Measurements from ENCODE around the gene RGS6.

Gene RGS6

DNA sequence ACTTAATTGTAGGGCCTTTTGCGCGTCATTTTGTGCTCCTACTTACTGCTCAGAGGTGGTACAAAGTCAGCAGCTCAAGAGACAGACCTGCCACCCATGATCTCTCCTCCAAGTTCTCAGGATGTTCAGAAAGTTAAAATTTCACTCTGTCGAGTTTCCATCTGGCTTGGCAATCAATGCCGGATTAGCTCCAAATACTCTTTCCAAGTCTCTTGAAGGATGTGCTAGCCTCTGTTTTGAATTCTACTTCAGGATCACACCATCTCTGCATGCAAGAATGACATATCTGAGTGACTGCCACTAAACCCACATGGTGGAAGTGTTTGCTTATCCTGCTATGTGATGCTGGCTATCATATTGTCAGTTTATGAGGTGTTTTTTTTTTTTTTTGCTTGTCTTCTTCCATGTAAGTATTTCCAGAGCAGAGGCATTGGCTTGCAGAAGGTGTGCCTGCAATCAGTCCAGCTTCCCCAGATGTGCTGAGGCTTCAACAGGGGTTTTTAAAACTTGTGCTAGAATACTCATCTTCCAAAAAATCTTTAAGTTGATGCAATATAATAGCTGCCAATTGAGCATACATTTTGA is 125.6 kb downstream of the RGS6 start:
- Histone ChIP-seq H3K4me3 (ENCODE audit: low read length) (no peak overlapping the region), H3K9me3 (ENCODE audit: control insufficient read depth, low read depth, low read length) (no peaks in the 10 kb centered on the region), H3K27ac (ENCODE audit: low read length) (no peak overlapping the region), H3K36me3 (ENCODE audit: control insufficient read depth, low read depth, low read length) (no peaks in the 10 kb centered on the region), H3K9ac (ENCODE audit: low read length) (no peak overlapping the region), H3K27me3 (ENCODE audit: control insufficient read depth, insufficient read depth, low read length) (no peaks in the 10 kb centered on the region), H3K4me1 (ENCODE audit: control insufficient read depth, low read depth, low read length) (no peaks in the 10 kb centered on the region)

DNA sequence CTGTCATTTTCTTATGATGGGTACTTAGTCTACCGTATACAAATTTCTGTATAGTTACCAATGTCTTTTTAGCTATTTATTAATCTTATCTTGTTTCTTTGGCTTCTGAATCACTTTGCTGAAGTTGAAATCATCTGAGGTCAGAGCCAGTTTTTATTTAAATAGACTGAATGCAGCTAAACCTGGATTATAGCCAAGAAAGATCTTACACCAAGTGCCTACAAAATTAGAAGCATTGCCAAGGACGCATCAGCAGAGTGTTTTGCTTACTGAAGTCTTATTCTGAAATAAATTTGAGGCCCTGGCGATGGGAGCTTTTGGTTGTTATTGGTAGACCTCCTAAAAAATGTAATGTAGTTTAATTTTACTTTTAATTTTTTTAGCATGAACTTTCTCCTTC is 128.2 kb downstream of the RGS6 start:
- Histone ChIP-seq H3K27ac (ENCODE audit: low read length) (no peak overlapping the region), H3K9me3 (ENCODE audit: control insufficient read depth, low read depth, low read length) (no peaks in the 10 kb centered on the region), H3K36me3 (ENCODE audit: control insufficient read depth, low read depth, low read length) (no peaks in the 10 kb centered on the region), H3K9ac (ENCODE audit: low read length) (no peak overlapping the region), H3K27me3 (ENCODE audit: control insufficient read depth, insufficient read depth, low read length) (no peaks in the 10 kb centered on the region), H3K4me3 (ENCODE audit: low read length) (no peak overlapping the region), H3K4me1 (ENCODE audit: control insufficient read depth, low read depth, low read length) (no peaks in the 10 kb centered on the region)

DNA sequence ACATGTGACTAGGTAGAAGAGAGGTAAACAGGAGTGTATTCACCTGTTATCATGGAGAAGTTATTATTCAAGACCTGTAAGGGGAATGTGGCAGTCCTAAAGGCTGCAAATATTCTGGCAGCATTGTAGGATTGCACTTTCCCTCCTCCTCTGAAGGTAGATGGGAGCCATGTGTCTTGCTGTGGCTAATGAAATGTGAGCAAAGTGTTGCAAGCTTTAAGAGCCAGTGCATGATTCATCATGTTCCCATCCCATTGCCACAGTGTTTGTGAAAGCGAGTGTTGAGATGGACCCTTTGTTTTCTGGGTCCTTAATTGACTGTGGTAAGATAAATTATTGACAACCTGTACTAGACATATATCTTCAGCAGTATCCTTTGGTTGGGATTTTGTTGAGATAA is 128.7 kb downstream of the RGS6 start:
- H3K4me1 ChIP-seq (ENCODE audit: control insufficient read depth, low read depth, low read length): no peaks in the 10 kb centered on the region
- H3K27me3 ChIP-seq (ENCODE audit: control insufficient read depth, insufficient read depth, low read length): no peaks in the 10 kb centered on the region
- no peaks in the 10 kb centered on the region for H3K9me3 ChIP-seq (ENCODE audit: control insufficient read depth, low read depth, low read length)
- H3K27ac ChIP-seq (ENCODE audit: low read length): no peak overlapping the region
- no peak overlapping the region for H3K4me3 ChIP-seq (ENCODE audit: low read length)
- no peaks in the 10 kb centered on the region for H3K36me3 ChIP-seq (ENCODE audit: control insufficient read depth, low read depth, low read length)
- H3K9ac ChIP-seq (ENCODE audit: low read length): no peak overlapping the region

DNA sequence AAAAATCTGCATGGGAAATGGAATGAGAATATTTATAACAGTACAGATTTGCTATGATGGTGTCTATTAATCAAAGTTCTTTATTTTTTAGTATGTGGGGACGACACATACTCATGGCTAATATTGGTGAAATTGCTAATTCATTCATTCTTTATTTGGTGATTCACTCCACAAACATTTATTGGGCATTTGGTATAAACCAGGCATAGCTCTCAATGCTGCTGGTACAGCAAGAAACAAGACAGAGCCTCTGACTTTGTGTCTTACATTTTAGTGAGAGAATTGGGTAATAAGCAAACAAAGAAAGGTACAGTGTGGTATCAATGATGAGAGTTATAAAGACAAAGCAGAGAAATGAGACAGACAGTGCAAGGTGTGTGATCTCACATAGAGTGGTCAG is 129.5 kb downstream of the RGS6 start:
- H3K27ac ChIP-seq (ENCODE audit: low read length): no peak overlapping the region
- no peaks in the 10 kb centered on the region for H3K9me3 ChIP-seq (ENCODE audit: control insufficient read depth, low read depth, low read length)
- H3K4me1 ChIP-seq (ENCODE audit: control insufficient read depth, low read depth, low read length): no peaks in the 10 kb centered on the region
- no peaks in the 10 kb centered on the region for H3K36me3 ChIP-seq (ENCODE audit: control insufficient read depth, low read depth, low read length)
- no peak overlapping the region for H3K4me3 ChIP-seq (ENCODE audit: low read length)
- no peaks in the 10 kb centered on the region for H3K27me3 ChIP-seq (ENCODE audit: control insufficient read depth, insufficient read depth, low read length)
- H3K9ac ChIP-seq (ENCODE audit: low read length): no peak overlapping the region

DNA sequence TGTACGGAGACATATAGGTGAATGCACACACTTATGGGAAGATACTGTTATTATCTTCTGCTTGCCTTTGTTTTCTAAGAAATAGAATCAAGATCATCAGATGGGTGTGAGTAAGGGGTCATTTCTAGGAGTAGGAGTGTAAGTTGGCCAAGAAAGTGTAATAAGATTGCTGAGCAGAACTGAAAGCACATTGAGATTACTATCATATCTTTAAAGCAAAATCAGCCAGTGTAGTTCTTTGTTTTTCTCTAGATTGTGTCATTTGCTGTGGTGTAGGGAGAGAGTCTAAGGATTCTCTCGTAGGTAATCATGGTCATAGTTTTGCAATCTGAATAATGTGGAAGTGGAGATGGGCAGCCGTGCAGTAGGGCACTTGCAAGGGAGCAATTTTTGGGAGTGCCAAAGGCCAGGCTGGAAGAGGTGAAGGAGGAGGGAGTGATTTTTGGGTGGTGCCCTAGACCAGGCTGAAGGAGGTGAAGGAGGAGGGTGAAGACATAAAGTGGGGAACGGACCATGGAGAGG is 131.6 kb downstream of the RGS6 start:
- no peak overlapping the region for H3K4me3 ChIP-seq (ENCODE audit: low read length)
- no peaks in the 10 kb centered on the region for H3K36me3 ChIP-seq (ENCODE audit: control insufficient read depth, low read depth, low read length)
- H3K9me3 ChIP-seq (ENCODE audit: control insufficient read depth, low read depth, low read length): no peaks in the 10 kb centered on the region
- H3K27ac ChIP-seq (ENCODE audit: low read length): no peak overlapping the region
- no peak overlapping the region for H3K9ac ChIP-seq (ENCODE audit: low read length)
- H3K27me3 ChIP-seq (ENCODE audit: control insufficient read depth, insufficient read depth, low read length): no peaks in the 10 kb centered on the region
- H3K4me1 ChIP-seq (ENCODE audit: control insufficient read depth, low read depth, low read length): no peaks in the 10 kb centered on the region

DNA sequence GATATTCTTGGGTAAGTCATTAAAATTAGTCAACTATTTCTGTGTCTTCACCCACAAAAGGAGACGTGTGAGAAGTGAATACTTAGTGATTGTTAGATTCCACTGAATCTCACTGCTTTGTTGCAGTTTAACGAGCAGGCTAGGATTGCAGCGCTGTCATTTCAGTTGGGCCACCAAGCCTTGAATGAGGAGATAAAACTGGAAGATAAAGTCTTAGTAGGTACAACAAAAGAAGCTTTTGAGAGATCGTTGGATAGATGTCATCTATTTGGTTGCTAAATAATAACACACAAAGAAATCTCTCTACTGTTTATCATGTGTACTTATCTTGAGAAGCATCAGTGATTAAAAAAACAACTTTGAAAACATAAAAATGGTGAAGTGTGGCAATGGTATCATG is 132.3 kb downstream of the RGS6 start:
- H3K4me1 ChIP-seq (ENCODE audit: control insufficient read depth, low read depth, low read length): no peaks in the 10 kb centered on the region
- no peaks in the 10 kb centered on the region for H3K27me3 ChIP-seq (ENCODE audit: control insufficient read depth, insufficient read depth, low read length)
- no peak overlapping the region for H3K9ac ChIP-seq (ENCODE audit: low read length)
- H3K9me3 ChIP-seq (ENCODE audit: control insufficient read depth, low read depth, low read length): no peaks in the 10 kb centered on the region
- H3K36me3 ChIP-seq (ENCODE audit: control insufficient read depth, low read depth, low read length): no peaks in the 10 kb centered on the region
- H3K4me3 ChIP-seq (ENCODE audit: low read length): no peak overlapping the region
- H3K27ac ChIP-seq (ENCODE audit: low read length): no peak overlapping the region

DNA sequence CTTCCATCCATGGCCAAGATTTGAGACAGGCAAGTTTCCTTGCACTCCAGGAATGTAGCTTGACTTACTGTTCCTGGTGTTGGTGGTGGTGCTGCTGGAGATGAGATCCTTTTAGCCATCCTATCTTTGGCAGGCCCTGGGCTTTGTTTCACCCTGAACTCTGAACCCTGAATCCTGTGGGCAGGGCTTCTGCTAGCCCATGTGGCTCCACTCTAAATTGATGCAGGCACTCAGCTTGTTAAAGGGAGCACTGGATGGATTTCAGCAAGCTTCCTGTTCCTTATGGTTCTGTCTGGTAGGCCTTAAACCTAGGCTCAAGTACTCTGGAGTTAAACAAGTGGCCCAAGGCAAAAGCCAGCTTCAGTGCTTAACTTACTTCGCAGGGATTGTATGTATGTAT is 138.2 kb downstream of the RGS6 start:
- H3K36me3 ChIP-seq (ENCODE audit: control insufficient read depth, low read depth, low read length): no peaks in the 10 kb centered on the region
- H3K9ac ChIP-seq (ENCODE audit: low read length): no peak overlapping the region
- no peak overlapping the region for H3K27ac ChIP-seq (ENCODE audit: low read length)
- H3K4me3 ChIP-seq (ENCODE audit: low read length): no peak overlapping the region
- peaks cover 4% of the 10 kb centered on the region for H3K4me1 ChIP-seq (ENCODE audit: control insufficient read depth, low read depth, low read length)
- no peaks in the 10 kb centered on the region for H3K9me3 ChIP-seq (ENCODE audit: control insufficient read depth, low read depth, low read length)
- no peaks in the 10 kb centered on the region for H3K27me3 ChIP-seq (ENCODE audit: control insufficient read depth, insufficient read depth, low read length)

DNA sequence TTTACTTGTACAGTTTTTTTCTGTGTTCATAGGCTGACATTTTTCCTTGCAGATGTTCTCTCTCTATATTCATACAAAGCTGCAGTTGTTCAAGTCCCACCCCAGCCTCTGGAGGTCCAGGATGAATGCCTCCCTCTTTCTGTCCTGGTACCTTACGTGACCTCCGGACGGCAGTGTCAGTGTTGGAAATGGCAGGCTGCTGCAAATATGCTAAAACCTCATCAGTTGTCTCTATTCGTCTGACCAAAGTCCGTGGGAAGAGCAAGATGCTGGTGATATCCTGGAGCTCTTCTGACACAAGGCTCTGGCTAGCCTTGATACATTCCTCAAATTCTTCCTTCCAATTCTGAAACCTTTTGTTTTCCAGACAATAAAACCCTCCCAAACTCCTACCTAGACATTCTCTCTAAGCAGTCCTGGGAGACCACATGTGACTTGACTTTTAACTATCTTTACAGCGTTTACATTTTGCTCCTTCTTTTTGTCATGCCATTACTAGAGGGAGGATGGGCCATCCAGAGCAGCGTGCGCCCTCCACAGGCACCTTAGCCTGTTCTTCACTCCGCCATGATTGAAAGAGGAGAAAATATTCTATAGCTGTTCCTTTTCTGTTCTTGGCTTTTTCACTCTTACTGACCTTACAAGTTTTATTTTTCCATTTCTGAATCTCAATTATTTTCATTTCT is 143.6 kb downstream of the RGS6 start:
- H3K27ac ChIP-seq (ENCODE audit: low read length): no peak overlapping the region
- no peaks in the 10 kb centered on the region for H3K36me3 ChIP-seq (ENCODE audit: control insufficient read depth, low read depth, low read length)
- no peaks in the 10 kb centered on the region for H3K27me3 ChIP-seq (ENCODE audit: control insufficient read depth, insufficient read depth, low read length)
- H3K4me1 ChIP-seq (ENCODE audit: control insufficient read depth, low read depth, low read length): peaks cover 7% of the 10 kb centered on the region
- H3K9ac ChIP-seq (ENCODE audit: low read length): no peak overlapping the region
- H3K4me3 ChIP-seq (ENCODE audit: low read length): no peak overlapping the region
- no peaks in the 10 kb centered on the region for H3K9me3 ChIP-seq (ENCODE audit: control insufficient read depth, low read depth, low read length)

DNA sequence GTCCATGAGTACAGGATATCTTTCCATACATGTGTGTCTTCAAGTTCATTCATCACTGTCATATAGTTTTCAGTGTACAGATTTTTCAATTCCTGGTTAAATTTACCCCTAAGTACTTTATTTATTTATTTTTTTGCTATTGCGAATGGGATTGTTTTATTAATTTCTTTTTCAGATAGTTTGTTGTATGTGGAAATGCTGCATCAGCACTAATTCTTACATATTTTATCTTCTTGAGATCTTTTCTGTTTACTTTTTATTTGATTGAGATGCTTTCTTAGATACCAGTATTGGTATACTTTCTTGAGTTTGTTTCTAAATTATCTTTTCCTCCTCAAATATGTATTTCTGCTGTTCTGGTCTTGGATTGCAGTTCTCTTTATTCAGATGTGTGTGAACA is 148.9 kb downstream of the RGS6 start:
- Histone ChIP-seq H3K4me1 (ENCODE audit: control insufficient read depth, low read depth, low read length) (peaks cover 3% of the 10 kb centered on the region), H3K9me3 (ENCODE audit: control insufficient read depth, low read depth, low read length) (peaks cover 3% of the 10 kb centered on the region), H3K27ac (ENCODE audit: low read length) (no peak overlapping the region), H3K9ac (ENCODE audit: low read length) (no peak overlapping the region), H3K36me3 (ENCODE audit: control insufficient read depth, low read depth, low read length) (no peaks in the 10 kb centered on the region), H3K4me3 (ENCODE audit: low read length) (no peak overlapping the region), H3K27me3 (ENCODE audit: control insufficient read depth, insufficient read depth, low read length) (no peaks in the 10 kb centered on the region)

DNA sequence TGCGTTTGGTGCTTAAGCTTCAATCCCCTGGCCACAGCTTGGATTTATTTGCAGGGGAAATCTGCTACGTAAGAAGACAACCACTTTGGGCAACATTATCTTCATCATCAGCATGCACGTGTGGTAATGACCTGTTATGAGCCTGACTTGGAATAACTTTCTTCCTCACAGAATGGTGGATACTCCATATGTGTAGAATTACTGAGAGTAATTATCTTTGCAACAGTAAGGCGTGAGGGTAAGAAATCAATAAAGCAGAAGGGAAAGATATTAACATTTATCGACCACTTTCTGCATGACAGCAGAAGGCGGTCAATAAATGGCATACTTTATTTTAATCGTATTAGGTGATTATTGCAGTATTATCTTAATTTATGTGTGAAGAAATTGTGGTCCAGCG is 152.7 kb downstream of the RGS6 start:
- Histone ChIP-seq H3K9ac (ENCODE audit: low read length) (no peak overlapping the region), H3K27ac (ENCODE audit: low read length) (no peak overlapping the region), H3K27me3 (ENCODE audit: control insufficient read depth, insufficient read depth, low read length) (no peaks in the 10 kb centered on the region), H3K4me3 (ENCODE audit: low read length) (no peak overlapping the region), H3K9me3 (ENCODE audit: control insufficient read depth, low read depth, low read length) (peaks cover 3% of the 10 kb centered on the region), H3K4me1 (ENCODE audit: control insufficient read depth, low read depth, low read length) (peaks cover 21% of the 10 kb centered on the region), H3K36me3 (ENCODE audit: control insufficient read depth, low read depth, low read length) (no peaks in the 10 kb centered on the region)

DNA sequence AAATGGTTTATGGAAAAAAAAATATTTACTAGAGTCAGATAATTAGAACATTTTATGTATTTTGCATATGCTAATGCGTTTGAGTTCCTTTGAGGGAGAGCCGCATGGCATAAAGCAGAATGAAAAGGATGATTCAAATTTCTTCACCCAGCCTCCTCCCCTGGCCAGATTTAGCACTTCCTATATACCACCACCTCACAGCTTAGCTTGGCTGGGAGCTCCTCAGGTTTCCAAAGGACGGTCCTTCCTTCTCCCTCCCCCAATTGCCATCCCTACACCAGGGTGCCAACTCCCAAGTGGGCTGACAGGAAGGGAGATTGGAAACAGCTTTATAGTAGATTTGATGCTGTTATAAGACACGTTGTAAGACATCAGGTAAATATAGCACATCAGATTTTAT is 157.4 kb downstream of the RGS6 start:
- Histone ChIP-seq H3K9me3 (ENCODE audit: control insufficient read depth, low read depth, low read length) (no peaks in the 10 kb centered on the region), H3K27ac (ENCODE audit: low read length) (no peak overlapping the region), H3K9ac (ENCODE audit: low read length) (no peak overlapping the region), H3K27me3 (ENCODE audit: control insufficient read depth, insufficient read depth, low read length) (no peaks in the 10 kb centered on the region), H3K36me3 (ENCODE audit: control insufficient read depth, low read depth, low read length) (no peaks in the 10 kb centered on the region), H3K4me3 (ENCODE audit: low read length) (no peak overlapping the region), H3K4me1 (ENCODE audit: control insufficient read depth, low read depth, low read length) (peaks cover 22% of the 10 kb centered on the region)
